VCaP (cell line): ENCODE measurements around the gene C6orf163.
A peak's percentile ranks its signal among the peaks of the same experiment; 100 is the strongest.

Source experiments
- H3K27ac ChIP-seq: fragments of 450-650 bp; 2 replicates; pipeline ENCODE4 v1.5.1; 2017
- TF ChIP-seq, protein P1 (sequence below): fragments of 450-650 bp; conservative IDR thresholded peaks from 2 replicates; pipeline ENCODE4 v1.5.1; 2017; ENCODE audit warnings: mild to moderate bottlenecking, moderate library complexity

C6orf163 gene

DNA sequence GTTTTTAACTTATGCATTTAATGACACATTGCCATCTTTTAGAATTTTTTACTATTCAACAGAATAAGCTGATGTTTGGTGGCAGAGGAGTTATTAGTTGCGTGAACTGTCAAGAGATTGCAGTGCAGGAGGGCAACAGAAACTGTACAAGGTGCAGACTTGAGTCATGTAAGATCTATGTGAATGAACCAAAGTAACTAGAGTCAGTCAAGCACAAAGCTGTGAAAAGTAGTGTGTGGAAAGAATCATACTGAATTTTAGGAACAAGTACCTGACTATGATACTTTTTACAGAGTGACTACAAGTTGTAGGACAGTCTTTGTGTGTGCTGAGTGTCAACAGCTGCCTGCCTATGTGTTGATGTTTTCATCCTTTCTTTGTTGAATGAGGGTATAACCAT lies 2.7 kb upstream of the C6orf163 start:
- TF ChIP-seq, protein P1, sequence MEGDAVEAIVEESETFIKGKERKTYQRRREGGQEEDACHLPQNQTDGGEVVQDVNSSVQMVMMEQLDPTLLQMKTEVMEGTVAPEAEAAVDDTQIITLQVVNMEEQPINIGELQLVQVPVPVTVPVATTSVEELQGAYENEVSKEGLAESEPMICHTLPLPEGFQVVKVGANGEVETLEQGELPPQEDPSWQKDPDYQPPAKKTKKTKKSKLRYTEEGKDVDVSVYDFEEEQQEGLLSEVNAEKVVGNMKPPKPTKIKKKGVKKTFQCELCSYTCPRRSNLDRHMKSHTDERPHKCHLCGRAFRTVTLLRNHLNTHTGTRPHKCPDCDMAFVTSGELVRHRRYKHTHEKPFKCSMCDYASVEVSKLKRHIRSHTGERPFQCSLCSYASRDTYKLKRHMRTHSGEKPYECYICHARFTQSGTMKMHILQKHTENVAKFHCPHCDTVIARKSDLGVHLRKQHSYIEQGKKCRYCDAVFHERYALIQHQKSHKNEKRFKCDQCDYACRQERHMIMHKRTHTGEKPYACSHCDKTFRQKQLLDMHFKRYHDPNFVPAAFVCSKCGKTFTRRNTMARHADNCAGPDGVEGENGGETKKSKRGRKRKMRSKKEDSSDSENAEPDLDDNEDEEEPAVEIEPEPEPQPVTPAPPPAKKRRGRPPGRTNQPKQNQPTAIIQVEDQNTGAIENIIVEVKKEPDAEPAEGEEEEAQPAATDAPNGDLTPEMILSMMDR = no peak
- peak overlapping the region; percentile 48; the same call in 1 of the 2 replicates for H3K27ac ChIP-seq

DNA sequence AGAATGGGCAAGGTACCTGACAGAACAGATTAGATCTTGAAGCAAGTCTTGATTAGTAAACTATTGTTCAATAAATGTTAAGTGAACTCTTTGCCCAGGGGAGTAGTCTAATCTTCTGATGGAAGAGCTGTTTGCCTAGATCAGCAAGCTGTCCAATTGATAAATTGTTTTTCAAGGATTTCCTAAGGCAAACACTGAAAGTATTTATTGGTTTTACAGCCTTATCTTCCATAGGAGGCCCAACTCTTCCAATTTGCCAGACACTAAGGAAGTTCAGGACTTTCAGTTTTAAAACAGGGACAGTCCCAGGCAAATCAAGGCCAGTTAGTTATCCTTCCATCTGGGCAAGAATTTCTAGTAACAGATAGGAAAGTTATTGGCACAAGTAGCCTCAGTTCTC lies 1.8 kb upstream of the C6orf163 start:
- peak overlapping the region; percentile 48 for H3K27ac ChIP-seq
- TF ChIP-seq, protein P1 = no peak

DNA sequence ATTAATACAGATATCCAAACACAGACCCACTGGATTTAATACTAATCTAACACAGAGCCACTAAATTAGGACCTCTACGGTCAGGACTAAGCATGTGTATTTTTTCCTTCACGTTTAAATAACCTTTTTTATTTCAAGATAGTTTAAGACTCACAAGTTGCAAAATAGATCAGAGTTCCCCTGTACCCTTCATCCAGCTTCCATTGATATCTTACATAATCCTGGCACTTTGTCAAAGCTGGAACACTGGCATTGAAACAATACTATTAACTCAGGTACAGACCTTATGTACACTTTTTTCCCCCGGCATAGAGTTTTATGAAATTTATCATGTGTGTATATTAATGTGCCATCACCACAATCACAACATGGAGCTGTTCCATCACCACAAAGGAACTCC lies 2.1 kb downstream of the C6orf163 start:
- TF ChIP-seq, protein P1 = no peak
- H3K27ac ChIP-seq = no peak overlapping the region

DNA sequence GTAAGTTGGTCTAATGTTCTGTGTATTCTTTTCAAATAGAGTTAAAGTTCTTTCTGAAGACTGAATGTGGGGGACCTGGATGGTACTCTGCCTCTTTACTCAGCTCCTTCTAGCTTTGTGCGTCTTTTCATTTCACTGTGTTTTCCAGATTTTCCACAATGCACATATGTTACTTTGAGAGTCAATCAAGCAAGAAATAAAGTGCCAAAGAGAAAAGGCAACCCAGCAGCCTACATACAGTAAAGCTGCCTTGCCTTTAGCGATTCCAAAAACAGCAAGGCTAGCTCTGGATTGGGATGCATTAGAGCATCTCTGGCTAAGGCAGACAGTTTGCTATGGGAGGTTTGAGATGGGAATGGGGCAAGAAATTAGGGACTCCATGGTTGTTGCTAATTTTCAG lies 5.3 kb downstream of the C6orf163 start:
- no peak overlapping the region for H3K27ac ChIP-seq
- TF ChIP-seq, protein P1 = no peak

DNA sequence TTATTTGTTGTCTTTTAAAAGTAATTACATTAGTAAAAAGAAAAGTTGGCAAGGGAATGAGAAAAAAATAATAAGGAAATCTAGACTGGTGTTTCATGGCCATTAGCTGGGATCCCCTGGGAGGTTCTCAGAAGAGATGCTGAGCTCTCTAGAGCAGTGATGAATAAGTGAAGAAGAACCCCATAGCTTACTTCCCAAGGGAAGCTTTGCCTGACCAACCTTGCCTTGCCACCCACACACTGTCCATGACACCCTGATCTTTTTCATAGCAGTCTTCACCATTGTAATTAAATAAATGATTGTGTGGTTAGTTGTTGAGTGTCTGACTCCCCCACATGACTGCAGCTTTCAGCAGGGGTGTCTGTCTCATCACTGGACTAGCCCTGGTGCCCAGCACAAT lies 5.9 kb downstream of the C6orf163 start:
- H3K27ac ChIP-seq = no peak overlapping the region
- TF ChIP-seq, protein P1 = no peak

DNA sequence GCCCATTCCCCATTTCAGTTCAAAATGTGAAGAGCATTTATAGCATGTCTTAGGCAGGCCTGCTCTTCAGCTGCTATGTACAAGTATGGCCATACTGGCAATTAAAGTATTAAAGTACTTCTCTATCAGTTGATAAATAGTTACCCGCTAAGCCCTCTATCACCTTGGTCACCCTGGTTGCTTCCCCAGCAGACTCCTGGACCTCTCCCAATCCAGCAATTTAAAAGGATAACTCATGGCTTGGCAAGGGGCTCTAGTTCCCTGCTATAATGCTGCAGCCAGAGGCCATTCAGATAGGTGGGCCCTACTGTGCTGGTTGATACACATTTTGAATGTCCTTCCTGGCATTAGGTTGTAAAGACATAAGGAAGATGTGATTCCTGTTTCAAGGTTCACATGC lies 7.0 kb downstream of the C6orf163 start:
- TF ChIP-seq, protein P1 = no peak
- H3K27ac ChIP-seq = no peak overlapping the region

DNA sequence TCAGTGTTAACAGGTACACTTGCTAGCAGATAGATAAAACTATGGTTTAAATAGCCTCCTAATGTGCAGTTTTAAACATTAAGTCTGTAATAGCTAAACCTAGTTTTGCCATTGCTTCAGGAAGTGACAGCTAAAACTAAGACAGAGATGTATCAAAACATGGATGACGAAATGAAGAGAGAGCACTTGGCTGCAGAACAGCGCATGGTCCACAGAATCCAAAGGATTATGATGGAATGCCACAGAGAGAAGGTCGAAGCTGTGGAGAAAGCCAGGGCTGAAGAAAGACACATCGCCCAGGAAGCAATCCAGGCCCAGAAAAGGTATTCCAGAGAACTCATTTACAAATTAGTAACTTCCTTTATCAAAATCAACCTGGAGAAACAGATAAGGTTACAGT lies 11.6 kb downstream of the C6orf163 start:
- TF ChIP-seq, protein P1 = no peak
- no peak overlapping the region for H3K27ac ChIP-seq
